Stimulated activated CD4-positive, alpha-beta T cell treated with anti-CD3 and anti-CD28 coated beads, Interleukin-1b, Interleukin-23, amount 100 ng/mL, for 1 hour (primary cell): ENCODE measurements around the gene INSYN2A.

Source experiments
- DNase-seq, 2 donors: peaks; one replicate each; pipeline ENCODE4 v3.0.0-alpha.2; 2020; ENCODE audit warnings: low read depth in 2 of 2

The INSYN2A gene

DNA sequence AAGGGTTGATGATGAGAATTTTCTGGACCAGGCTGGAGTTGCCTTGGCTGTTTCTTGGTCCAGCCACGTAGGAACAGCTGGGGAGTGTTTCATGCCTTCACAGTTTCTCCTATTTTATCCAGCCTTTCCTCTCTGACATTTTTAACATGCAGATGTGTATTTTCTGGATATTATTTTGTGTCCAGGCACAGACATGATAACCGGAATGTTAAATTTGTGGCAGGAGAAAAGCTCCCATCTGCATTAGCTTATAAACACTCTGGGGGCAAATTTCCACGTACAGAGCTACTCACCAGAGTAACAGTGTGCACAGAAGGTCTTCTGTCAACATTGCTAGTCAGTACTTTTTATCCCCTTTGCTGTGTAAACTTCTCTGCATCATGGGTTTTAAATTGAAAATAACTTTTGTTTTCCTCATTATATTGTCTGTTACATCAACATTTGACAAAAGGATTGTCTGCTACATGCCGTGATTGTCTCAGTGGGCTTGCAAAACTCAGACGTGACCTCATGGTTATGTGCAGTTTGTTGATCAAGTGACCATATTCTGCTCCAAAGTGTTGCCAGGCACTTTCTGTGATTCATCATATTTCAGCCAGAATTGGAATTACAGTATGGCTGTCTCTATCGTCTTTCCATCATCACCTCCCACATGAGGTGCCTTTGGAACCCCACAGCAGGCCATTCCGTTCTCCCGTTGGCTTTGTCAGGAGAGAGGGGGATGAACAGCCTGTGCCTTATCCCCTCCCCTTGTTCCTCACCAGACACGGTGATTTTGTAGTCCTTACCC is 41.4 kb downstream of the INSYN2A start:
- DNase-seq = no peak

DNA sequence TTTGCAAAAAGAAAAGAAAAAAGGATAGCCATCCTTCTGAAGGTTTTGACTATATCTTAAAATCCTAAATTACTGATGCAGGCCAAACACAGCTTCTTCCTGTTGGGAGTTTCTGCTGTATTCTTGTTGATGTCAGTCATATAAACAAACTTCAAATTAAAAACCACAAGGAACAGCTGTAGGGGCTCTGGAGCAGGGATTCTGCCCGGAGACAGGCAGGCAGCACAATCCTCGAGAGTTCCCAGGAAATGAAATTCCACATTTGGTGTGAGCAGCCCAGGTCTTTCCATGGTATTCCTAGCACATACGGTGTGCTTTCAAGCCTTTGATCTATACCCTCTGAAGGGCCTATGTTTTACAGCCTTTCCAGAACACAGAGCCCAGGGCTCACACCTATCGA is 43.2 kb downstream of the INSYN2A start:
- DNase-seq = no peak

DNA sequence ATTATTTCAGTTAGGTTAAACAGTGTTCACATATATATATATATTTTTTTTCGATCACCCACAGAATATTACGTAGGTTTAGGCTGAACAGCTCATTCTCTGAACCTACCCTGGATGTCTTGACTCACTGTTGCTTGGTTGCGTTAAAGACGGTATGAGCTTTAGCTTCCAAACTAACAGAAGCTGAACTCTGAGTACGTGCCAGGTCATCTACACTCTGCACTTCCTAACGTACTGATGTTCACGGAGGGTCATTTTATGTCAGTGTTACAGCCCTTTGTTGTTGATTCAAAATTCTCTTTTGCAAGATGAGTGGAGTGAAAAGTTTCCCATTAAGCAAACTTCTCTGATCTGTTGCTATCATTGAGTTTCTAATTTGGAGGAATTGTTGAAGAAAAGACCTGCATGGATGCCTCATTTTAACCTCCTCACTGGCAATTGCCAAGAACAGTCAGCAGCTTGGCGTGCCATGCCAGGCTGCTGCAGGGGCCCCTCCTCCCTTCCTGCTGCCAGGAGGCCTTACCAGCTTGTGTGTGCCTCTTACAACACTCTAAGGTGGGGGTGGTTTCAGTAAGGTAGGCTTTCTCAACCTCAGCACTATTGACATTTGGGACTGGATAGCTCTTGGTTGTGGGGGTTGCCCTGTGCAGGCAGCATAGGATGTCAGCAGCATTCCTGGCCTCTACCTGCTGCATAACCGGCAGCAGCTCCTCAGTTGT is 44.3 kb downstream of the INSYN2A start:
- DNase-seq = no peak

DNA sequence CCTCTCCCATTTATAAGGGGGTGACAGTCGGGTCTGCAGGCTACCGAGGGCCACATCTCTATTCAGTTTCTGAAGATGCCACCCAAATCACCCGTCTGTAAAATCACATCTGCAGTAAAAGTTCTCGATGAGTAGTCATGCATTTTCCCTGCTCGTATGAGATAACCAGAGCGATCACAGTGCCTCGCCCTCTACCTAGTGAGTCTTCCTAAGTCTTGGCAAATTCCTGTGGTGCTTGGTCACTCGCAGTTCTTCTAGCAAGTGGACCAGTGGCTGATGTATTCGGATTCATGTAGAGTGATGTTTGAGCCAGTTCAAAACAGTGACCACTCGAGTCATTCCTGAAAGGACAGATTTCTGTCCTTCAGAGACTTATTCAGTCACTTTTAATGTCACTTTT is 44.9 kb downstream of the INSYN2A start:
- DNase-seq = no peak

DNA sequence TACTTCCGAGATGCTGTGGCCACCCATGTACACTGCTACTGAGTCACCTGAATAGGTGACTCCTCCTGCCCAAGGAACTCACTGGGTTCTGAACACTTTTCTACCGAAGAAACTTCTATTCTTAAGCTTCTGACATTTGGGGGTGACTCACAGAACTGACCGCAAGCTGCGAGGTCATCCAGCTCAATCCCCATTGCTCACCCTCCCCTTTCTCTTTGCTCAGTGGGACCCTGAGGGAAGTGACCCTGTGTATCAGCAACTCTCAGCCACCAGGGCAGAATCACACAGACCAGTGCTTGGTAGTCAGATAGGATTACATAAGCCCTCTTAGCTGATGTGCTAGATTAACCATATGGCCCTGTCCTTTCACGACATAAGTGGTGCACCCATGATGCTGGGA is 46.3 kb downstream of the INSYN2A start:
- DNase-seq = no peak

DNA sequence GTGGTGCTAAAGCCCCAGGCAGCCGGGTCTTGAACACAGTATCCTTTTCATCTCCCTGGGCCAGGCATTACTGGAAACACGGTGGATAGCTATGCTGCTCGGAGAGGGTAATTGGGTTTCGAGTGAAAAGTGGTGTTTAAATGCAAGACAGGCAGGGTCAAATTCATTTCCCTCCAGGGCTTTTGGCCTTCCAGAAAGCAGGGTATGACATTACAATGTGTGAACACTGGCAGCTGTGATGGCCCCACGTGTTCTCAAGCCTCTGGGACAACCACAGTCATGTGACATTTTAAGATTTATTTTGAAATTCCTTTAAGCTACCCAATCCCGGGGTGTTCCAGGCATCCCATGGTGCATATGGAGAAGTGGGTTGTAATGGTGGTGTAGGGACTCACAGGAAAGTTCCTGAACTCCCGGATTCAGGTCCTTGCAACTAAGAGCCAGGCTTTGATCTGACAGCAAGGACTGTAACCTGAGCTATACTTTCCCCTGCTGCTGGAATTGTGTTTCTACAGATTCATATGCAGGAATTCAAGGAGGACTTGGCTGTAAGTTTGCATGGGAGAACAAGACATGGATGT is 46.8 kb downstream of the INSYN2A start:
- no peak for DNase-seq

DNA sequence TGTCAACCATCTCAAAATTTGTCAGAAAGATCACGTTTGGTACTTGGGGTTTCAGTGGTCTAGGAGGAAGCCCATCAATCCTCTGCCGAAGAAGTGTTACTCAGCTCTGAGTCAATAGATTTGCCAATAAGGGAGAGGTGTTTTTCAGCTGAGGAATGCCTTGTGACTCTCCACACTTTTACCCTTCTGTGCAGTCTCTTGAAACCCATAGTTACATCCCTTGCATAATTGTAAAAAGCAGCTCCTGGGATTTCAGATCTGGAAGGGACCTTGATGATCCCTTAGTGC is 47.5 kb downstream of the INSYN2A start:
- DNase-seq = no peak

DNA sequence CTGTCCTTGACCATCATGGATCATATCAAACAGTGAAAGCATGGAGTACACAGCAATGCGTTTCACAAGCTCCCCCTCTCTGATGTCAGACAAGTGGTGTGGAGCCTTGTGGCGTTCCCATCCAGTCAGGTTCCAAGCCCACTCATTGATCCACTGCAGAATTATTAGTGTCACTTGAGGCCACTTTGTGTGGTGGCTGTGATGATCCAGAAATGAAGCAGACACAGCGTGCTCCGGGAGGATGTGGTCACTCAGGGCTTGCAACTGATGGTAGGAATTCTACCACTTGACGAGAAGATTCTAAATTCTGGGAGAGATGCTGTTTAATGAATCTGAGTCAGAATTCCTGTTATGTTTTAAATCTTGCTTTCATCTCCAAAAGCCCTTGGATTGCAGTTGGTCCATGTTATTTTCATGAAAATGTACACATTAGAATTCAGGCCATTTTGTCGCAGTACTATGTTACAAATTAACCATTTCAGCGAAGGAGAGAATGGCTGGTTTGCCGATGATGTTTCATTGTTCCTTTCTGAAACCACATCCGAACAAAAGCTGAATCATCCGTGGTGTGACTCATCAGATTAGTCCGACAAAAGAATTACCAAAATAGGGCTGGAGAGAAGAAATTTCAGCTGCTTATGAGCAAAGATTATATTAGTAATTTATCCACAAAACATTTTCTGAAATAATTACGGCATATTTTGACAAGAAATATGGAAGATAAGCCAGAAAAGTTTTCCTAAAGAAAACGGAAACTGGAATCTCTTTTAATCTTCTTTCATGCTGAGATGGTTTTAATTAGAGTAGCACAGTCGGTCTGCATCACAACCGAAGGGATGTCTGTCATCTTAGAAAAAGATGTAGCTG is 48.1 kb downstream of the INSYN2A start:
- DNase-seq = no peak

DNA sequence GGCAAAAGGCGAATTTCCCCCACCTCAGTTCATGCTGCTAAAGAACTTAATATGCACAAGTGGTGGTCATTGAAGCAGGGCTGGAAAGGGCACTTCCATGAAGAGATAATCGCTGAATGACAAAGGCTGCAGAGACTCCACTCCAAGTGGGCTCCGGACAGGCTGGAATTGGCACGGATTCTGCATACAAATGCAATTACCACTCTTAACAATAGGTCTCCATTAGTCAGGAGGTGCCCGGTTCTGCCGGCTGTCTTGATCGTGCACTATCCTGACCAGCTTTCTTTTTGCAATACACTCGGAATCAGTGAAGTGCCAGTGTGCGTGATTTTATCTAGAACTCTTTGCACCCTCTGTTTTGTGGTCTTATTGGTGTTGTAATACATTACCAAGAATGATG is 49.7 kb downstream of the INSYN2A start:
- no peak for DNase-seq
